ENCODE results near the gene MIF. TPM values are rescaled to one million over a fixed set of nuclear protein-coding genes. Genes with fewer than 3 reads are reported as not detected.
A peak's percentile ranks its signal among the peaks of the same experiment; 100 is the strongest.
"Not testable (repeated sequence)": the region's sequence is repeated elsewhere in the genome, so short reads cannot be mapped to it uniquely, and the experiment has no call there.

The MIF gene
- total and polyA plus RNA-seq, 7 donors: 110 to 277 (median 131) TPM

GRCh38 chr22:23903328-23903971, 9.3 kb downstream of the MIF start:
- Histone ChIP-seq H3K4me3 (no peak overlapping the region), H3K27me3 (ENCODE audit: insufficient read depth in 3 of 3, low read length in 2 of 3) (peaks cover 0 to 9% (median 2%) of the 10 kb centered on the region in 3 donors), H3K36me3 (ENCODE audit: insufficient read depth in 1 of 2, low read depth in 1 of 2) (no peaks in the 10 kb centered on the region), H3K27ac (no peak overlapping the region), H3K4me1 (no peaks in the 10 kb centered on the region), H3K9me3 (no peaks in the 10 kb centered on the region)
- 80 to 83% (median 81%) methylated on average over 8 of the region's 8 CpGs for WGBS, 3 donors
- intact Hi-C loops (cut with DNase I): no loop called here
- ATAC-seq (no peak), DNase-seq (no peak)
- TF ChIP-seq CTCF (IDR thresholded peaks at IDR 0.05): no peak

DNA sequence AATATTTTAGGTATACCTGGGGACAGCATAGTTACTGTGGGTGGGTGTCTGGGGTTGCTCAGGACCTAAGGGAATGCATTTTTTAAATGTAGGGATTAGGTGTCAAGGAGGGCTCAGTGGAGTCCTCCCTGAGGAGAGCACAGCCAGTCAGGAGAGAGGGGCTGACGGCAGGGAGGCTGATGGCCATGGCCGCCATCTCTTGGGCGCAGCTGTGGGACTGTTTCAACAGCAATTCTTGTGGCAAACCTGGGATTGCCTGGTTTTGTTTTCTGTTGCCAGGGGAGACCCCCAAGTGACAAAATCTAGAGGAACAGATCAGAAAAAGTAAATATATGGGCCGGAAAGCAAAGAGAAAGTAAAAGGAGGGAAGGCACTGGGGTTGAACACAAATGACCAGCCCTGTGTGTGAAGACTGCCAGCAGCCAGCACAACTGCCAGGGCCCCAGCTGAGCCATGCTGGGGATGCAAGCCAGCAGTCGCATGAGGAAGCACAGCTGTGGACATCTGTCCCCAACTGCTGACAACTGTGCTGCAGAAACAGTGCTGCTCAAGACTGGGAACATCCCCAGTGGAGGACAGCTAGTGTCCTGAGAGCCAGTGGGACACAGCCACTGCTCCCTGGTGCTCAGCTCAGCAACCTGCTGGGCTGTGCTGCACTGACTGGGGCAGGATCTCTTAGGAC, 10.5 kb downstream of the MIF start:
- Histone ChIP-seq H3K36me3 (ENCODE audit: insufficient read depth in 1 of 2, low read depth in 1 of 2) (no peaks in the 10 kb centered on the region), H3K9me3 (no peaks in the 10 kb centered on the region), H3K27ac (no peak overlapping the region), H3K4me1 (no peaks in the 10 kb centered on the region), H3K27me3 (ENCODE audit: insufficient read depth in 3 of 3, low read length in 2 of 3) (peaks cover 0 to 9% (median 2%) of the 10 kb centered on the region in 3 donors), H3K4me3 (no peak overlapping the region)
- 33 to 43% (median 40%) methylated on average over 5 of the region's 5 CpGs for WGBS, 3 donors
- intact Hi-C loops (cut with DNase I): no loop called here
- no peak for TF ChIP-seq CTCF (IDR thresholded peaks at IDR 0.05)
- ATAC-seq: peak in 3 of 4 donors; percentile 68 to 74 (median 73)
- DNase-seq: no peak

GRCh38 chr22:23906641-23907040, 12.5 kb downstream of the MIF start:
- Histone ChIP-seq H3K4me3 (no peak overlapping the region), H3K27ac (no peak overlapping the region), H3K27me3 (ENCODE audit: insufficient read depth in 3 of 3, low read length in 2 of 3) (peaks cover 0 to 9% (median 2%) of the 10 kb centered on the region in 3 donors), H3K36me3 (ENCODE audit: insufficient read depth in 1 of 2, low read depth in 1 of 2) (no peaks in the 10 kb centered on the region), H3K4me1 (no peaks in the 10 kb centered on the region), H3K9me3 (no peaks in the 10 kb centered on the region)
- intact Hi-C loops (cut with DNase I): no loop called here
- ATAC-seq: no peak
- TF ChIP-seq CTCF (IDR thresholded peaks at IDR 0.05): no peak
- 86 to 96% (median 89%) methylated on average over 4 of the region's 4 CpGs for WGBS, 3 donors
- no peak for DNase-seq

GRCh38 chr22:23907423-23907822, 13.2 kb downstream of the MIF start:
- H3K4me3 ChIP-seq; ATAC-seq; H3K27me3 ChIP-seq (ENCODE audit: insufficient read depth in 3 of 3, low read length in 2 of 3); intact Hi-C loops (cut with DNase I); H3K36me3 ChIP-seq (ENCODE audit: insufficient read depth in 1 of 2, low read depth in 1 of 2); DNase-seq; H3K9me3 ChIP-seq; H3K4me1 ChIP-seq; H3K27ac ChIP-seq: not testable (repeated sequence)
- 46 to 59% (median 49%) methylated on average over 6 to 10 of the region's 10 CpGs for WGBS, 3 donors

DNA sequence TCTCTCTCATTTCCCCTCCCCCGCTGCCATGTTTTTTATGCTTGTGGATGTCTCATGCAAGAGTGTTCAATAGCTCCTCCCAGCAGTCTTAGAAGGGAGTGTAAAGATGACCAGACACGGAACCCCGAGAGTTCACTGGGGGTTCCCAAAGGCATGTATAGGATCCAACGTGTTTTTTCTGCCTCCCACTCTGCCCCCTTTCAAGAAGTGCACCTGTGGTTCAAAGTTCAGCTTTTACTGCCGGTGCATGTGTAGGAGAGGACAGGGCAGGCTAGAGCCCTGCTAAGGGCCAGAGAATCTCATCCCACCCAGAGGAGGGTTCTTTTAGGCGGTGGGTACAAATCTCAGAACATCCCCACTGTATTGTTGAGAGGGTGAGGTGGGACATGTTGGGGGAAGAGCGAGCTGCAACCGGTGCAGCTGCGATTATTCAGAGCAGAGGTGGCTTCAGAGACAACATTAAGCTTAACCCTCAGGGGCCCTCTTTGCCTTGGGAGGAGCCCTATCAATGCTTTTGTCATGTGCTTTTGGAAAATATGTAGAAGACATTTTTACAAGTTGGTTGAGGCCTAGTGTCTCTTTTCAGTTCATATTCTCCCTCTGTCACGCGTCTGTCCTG, 14.5 kb downstream of the MIF start:
- Histone ChIP-seq H3K27me3 (ENCODE audit: insufficient read depth in 3 of 3, low read length in 2 of 3) (peaks cover 0 to 9% (median 2%) of the 10 kb centered on the region in 3 donors), H3K9me3 (no peaks in the 10 kb centered on the region), H3K4me3 (no peak overlapping the region), H3K27ac (no peak overlapping the region), H3K36me3 (ENCODE audit: insufficient read depth in 1 of 2, low read depth in 1 of 2) (no peaks in the 10 kb centered on the region), H3K4me1 (no peaks in the 10 kb centered on the region)
- intact Hi-C loops (cut with DNase I): no loop called here
- 58 to 69% (median 59%) methylated on average over 11 of the region's 11 CpGs for WGBS, 3 donors
- TF ChIP-seq CTCF (IDR thresholded peaks at IDR 0.05): no peak
- no peak for ATAC-seq
- no peak for DNase-seq

Measured in psoas muscle (tissue), 8 donors.